ENCODE data around the gene DIAPH1. TPM values are rescaled to one million over a fixed set of nuclear protein-coding genes. Genes with fewer than 3 reads are reported as not detected.

Gene DIAPH1
- total and polyA plus RNA-seq, 4 donors, result 51.5 to 74.7 (median 70.9) TPM

GRCh38 chr5:141641634-141642267, 23.0 kb upstream of the DIAPH1 start (continued):
- TF ChIP-seq HNF4G (IDR thresholded peaks at IDR 0.05), result no peak
- TF ChIP-seq GABPA (IDR thresholded peaks at IDR 0.05 in 1 of 2, conservative IDR thresholded peaks at IDR 0.05 in 1 of 2), result no peak
- no peak for TF ChIP-seq RAD21 (IDR thresholded peaks at IDR 0.05)
- TF ChIP-seq FOXA1 (IDR thresholded peaks at IDR 0.05), result no peak
- no peak for TF ChIP-seq EGR1 (IDR thresholded peaks at IDR 0.05; ENCODE audit: low read depth in 2 of 2)
- no peak for TF ChIP-seq RXRA (IDR thresholded peaks at IDR 0.05)

DNA sequence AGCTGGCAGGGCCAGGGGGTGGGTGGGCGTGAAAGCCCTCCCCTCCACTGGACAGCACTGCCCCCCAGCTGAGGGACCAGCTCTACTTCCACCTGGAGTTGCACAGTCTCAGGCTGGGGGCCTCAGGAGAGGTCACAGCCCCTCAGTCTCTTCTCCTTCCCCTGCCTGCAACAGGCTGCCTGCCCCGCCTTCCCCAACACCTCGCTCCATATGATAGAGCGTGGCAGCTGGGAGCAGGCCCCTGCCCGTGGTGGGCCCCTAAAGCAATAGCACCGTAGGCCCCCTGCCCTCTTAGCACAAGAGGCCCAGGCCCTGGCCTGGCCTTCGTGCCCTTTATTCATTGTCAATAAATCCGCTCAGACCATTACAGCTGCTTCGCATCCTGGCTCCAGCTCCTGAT, 21.9 kb upstream of the DIAPH1 start:
- H3K9me3 ChIP-seq (ENCODE audit: control insufficient read depth in 4 of 4, low read length in 3 of 4), result no peaks in the 10 kb centered on the region
- H3K27me3 ChIP-seq (ENCODE audit: control insufficient read depth in 4 of 4, insufficient read depth in 4 of 4, low read length in 3 of 4), result no peaks in the 10 kb centered on the region
- DNase-seq (ENCODE audit: low spot score), result no peak
- peaks cover 6 to 17% (median 12%) of the 10 kb centered on the region in 4 donors for H3K4me1 ChIP-seq (ENCODE audit: control insufficient read depth in 4 of 4, insufficient read depth in 4 of 4, low read length in 3 of 4)
- no peak overlapping the region for H3K9ac ChIP-seq (ENCODE audit: low read depth in 1 of 2, low read length in 2 of 2)
- no peak overlapping the region for H3K4me3 ChIP-seq (ENCODE audit: low read depth in 1 of 3, low read length in 3 of 3)
- 93% methylated on average over 9 of the region's 9 CpGs for WGBS
- H3K27ac ChIP-seq (ENCODE audit: low read depth in 1 of 2, low read length in 2 of 2), result no peak overlapping the region
- H3K36me3 ChIP-seq (ENCODE audit: control insufficient read depth in 4 of 4, insufficient read depth in 3 of 4, low read depth in 1 of 4, low read length in 3 of 4), result no peaks in the 10 kb centered on the region
- no peak for TF ChIP-seq ZBTB33 (IDR thresholded peaks at IDR 0.05)
- TF ChIP-seq, protein P1, sequence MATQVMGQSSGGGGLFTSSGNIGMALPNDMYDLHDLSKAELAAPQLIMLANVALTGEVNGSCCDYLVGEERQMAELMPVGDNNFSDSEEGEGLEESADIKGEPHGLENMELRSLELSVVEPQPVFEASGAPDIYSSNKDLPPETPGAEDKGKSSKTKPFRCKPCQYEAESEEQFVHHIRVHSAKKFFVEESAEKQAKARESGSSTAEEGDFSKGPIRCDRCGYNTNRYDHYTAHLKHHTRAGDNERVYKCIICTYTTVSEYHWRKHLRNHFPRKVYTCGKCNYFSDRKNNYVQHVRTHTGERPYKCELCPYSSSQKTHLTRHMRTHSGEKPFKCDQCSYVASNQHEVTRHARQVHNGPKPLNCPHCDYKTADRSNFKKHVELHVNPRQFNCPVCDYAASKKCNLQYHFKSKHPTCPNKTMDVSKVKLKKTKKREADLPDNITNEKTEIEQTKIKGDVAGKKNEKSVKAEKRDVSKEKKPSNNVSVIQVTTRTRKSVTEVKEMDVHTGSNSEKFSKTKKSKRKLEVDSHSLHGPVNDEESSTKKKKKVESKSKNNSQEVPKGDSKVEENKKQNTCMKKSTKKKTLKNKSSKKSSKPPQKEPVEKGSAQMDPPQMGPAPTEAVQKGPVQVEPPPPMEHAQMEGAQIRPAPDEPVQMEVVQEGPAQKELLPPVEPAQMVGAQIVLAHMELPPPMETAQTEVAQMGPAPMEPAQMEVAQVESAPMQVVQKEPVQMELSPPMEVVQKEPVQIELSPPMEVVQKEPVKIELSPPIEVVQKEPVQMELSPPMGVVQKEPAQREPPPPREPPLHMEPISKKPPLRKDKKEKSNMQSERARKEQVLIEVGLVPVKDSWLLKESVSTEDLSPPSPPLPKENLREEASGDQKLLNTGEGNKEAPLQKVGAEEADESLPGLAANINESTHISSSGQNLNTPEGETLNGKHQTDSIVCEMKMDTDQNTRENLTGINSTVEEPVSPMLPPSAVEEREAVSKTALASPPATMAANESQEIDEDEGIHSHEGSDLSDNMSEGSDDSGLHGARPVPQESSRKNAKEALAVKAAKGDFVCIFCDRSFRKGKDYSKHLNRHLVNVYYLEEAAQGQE (IDR thresholded peaks at IDR 0.05), result no peak
- no peak for TF ChIP-seq NR2F2 (IDR thresholded peaks at IDR 0.05)
- TF ChIP-seq JUND (IDR thresholded peaks at IDR 0.05), result no peak
- TF ChIP-seq MAX (IDR thresholded peaks at IDR 0.05), result no peak
- TF ChIP-seq ATF3 (IDR thresholded peaks at IDR 0.05), result no peak
- TF ChIP-seq CTCF (IDR thresholded peaks at IDR 0.05; ENCODE audit: low read depth, low read length, missing input control), result no peak
- no peak for TF ChIP-seq FOXA1 (IDR thresholded peaks at IDR 0.05)
- TF ChIP-seq GABPA (IDR thresholded peaks at IDR 0.05 in 1 of 2, conservative IDR thresholded peaks at IDR 0.05 in 1 of 2), result no peak
- no peak for TF ChIP-seq RAD21 (IDR thresholded peaks at IDR 0.05)
- TF ChIP-seq YY1 (IDR thresholded peaks at IDR 0.05), result no peak
- TF ChIP-seq HNF4A (conservative IDR thresholded peaks at IDR 0.05), result no peak
- TF ChIP-seq RXRA (IDR thresholded peaks at IDR 0.05), result no peak
- no peak for TF ChIP-seq EGR1 (IDR thresholded peaks at IDR 0.05; ENCODE audit: low read depth in 2 of 2)
- no peak for TF ChIP-seq HNF4G (IDR thresholded peaks at IDR 0.05)
- TF ChIP-seq FOXA2 (IDR thresholded peaks at IDR 0.05), result no peak
- no peak for TF ChIP-seq TAF1 (conservative IDR thresholded peaks at IDR 0.05)
- no peak for TF ChIP-seq SP1 (IDR thresholded peaks at IDR 0.05)

Measured in liver (tissue), 9 donors.